Stimulated activated CD4-positive, alpha-beta T cell treated with anti-CD3 and anti-CD28 coated beads, Interleukin-4, amount 100 ng/mL, for 24 hours (primary cell): ENCODE data around the gene SIX5.
"Not testable (repeated sequence)": the region's sequence is repeated elsewhere in the genome, so short reads cannot be mapped to it uniquely, and the experiment has no call there.

Source experiments
- DNase-seq: peaks from one replicate; pipeline ENCODE4 v3.0.0-alpha.2; 2020

The SIX5 gene

DNA sequence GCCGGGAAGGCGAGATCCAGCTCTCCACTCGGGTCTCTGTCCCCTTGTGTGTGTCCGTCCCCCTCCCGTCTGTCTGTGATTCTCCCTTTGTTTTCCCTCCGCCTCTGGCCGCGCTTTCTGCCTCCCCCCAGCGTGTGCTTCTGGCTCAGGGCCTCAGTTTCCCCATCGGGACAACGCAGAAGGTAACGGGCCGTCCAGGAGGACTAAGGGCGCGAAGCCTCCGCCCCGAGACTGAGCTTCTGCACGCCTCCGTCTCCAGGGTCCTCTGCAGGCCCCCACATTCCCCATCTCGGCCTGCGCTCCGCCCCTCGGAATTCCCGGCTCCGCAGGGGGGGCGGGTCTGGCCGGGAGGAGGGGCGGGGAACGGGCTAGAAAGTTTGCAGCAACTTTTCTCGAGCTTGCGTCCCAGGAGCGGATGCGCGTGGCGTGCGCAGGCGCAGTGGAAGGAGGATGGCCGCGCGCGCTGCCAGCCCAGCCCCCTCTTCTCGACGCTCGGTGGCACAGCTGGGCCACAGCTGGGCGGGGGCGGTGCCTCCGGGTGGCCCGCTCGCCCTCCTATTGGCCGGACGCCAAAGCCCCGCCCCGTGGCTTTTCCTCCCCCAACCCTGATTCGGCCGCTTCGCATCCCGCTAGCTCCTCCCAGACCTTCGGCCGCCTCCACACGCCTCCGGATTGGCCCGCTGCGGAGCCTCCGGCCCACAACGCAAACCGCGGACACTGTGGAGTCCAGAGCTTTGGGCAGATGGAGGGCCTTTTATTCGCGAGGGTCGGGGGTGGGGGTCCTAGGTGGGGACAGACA lies at the start of gene SIX5:
Gene SIX5, minus strand, starts transcription at position 269 of the 799 bp plus-strand sequence. CDS start 408 bp downstream, outside the sequence.
- DNase-seq = peak; percentile 94

DNA sequence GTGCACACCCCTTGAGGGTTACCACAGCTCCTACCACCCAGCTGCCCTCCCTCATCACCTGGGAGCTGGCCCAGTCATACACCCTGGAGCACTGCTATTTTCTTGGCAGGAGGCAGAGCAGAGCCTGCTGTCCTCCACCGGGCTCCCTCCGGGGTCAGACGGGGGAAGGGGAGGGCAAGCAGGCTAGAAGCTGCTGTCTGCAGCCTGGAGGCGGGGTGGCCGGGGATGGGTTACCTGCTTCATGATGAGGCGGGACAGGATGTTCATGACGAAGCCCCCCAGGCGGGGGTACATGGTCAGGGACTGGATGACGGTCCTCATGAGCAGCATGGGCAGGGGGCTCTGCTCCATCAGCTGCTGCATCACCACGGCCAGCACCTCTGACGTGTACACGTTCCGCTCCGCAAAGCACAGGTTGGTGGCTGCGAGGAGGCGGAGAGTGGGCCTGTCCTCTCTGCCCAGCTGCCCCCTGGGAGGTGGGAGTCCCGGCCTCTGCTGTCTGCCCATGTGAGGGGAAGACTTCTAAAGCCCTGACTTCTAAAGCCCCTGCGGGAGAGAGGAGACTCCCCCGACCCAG lies 48.8 kb upstream of the SIX5 start:
- no peak for DNase-seq

DNA sequence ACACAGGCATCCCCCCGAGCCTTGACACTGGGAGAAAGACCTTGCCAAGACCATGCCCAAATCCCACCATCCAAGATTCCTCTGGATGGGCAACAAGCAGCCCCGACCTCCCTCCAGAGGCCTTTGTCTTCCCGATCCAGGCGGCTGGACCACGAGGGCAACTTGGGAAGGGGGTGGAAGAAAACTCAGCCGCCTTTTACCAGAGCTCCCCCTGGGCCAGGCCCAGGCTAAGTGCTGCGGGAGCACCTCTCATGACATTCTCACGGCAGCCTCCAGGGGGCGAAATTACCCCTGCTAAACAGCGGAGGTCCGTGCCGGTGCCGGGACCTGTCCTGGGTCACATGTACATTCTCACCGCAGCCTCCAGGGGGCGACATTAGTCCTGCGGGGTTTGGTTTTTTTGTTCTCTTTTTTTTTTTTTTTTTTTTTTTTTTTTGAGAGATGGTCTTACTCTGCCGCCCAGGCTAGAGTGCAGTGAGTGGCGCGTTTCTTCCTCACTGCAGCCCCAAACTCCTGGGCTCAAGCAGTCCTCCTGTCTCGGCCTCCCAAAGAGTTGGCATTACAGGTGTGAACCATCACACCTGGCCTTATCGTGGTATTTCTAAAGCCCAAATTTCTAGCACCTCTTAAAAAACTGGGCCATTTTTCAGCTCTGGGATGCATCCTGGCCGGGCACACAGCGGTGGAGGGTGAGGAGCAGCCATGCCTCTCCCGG lies 48.1 kb upstream of the SIX5 start:
- DNase-seq = peak; percentile 97

DNA sequence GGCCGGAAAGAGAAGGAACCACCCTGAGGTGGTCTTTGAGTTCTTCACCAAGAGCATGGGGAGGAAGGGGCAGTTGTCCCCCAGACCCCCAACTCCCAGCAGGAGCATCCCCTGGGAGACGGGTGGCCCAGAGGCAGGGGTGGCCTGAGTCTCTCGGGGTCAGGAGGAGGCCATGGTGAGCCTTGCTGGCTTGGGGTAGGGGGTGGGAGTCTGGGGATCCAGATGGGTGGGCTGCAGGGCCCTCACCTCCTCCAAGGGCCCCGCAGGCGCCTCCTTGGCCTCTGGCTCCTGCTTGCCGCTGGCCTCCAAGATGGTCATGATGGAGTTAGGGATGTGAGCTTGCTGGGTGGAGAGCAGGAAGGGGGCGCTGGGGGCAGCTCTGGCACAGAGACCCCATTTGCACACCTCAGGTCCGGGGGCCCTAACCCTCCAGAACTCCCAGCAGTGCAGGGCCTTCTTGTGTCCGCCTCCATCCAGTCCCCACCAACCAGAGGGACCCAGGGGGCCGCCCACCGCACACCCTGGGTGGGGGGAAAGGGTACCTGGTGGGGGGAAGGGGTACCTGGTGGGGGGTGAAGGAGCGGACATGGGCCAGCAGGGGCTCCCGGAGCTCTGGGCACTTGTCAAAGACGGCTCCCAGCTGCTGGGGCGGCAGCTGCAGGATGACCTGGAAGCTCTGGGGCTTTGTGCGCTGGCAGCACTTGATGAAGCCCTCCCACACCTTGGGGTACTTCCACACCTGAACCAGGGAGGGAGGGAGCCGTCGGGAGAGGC lies 47.4 kb upstream of the SIX5 start:
- DNase-seq = no peak

DNA sequence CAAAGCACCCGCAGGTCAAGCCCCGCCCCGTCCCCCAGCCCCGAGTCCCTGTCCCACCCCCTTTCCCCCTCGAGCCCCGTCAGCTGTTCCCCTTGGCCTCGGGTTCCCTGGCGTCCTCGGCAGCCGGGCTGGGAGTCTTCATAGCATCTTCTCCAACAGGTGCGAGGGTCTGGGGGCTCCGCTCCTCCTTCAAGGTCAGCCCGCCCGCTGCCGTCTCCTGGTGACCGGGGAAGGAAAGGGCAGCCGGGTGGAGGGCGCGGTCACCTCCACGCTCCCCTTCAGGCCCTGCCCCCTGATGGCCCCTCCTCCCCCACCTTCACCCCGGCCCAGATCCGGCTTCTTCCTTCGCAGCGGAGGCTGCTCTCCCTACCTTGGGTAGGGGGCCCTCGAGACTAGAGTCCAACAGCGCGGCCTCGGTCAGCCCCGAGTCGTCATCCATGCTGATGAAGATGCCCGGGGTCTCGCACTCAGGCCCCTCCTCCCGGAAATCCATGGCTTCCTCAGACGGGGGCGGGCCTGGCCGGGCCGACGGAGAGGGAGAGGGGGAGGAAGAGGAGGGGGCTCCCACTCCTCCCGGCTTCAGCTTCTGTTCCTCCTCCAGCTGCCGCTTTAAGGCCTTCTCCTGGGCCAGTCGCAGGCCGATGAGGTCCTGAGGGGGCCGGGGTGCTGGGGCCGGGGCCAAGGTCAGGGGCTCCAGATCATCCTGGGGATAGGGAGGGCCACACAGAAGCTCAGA lies 46.6 kb upstream of the SIX5 start:
- DNase-seq = no peak

DNA sequence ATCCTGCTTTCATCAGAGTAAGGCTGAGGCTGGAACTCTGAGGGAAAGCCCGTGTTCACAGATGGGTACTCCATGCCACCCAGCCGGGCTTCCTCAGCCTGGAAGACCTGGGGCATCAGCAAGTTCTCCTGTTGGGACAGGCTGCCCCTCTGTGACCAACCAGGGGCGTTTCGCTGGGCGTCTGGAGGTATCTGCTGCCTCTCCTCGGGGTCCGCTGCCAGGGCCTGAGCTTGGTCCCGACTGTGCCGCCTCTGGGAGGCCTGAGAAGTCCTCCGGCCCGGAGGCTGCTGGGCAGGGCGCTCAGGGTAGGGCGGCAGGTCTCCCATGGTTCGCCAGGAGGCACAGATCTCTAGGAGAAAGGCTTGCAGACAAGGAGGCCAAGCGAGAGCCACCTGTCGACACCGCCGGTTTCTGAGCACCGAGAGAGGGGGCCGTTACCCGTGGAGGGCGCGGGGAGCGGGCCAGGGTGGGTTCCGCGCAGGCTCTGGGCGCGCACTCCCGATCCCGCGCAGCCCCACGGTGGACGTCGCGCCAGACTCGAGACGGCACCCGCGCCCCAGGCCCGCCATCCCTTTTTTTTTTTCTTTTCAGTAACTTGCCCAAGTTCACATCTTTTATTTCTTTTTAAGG lies 45.9 kb upstream of the SIX5 start, which contains the start of gene RSPH6A:
Gene RSPH6A, minus strand, starts transcription at position 458 of the 630 bp plus-strand sequence. Its CDS starts 132 bp downstream, at position 326.
- DNase-seq = no peak

DNA sequence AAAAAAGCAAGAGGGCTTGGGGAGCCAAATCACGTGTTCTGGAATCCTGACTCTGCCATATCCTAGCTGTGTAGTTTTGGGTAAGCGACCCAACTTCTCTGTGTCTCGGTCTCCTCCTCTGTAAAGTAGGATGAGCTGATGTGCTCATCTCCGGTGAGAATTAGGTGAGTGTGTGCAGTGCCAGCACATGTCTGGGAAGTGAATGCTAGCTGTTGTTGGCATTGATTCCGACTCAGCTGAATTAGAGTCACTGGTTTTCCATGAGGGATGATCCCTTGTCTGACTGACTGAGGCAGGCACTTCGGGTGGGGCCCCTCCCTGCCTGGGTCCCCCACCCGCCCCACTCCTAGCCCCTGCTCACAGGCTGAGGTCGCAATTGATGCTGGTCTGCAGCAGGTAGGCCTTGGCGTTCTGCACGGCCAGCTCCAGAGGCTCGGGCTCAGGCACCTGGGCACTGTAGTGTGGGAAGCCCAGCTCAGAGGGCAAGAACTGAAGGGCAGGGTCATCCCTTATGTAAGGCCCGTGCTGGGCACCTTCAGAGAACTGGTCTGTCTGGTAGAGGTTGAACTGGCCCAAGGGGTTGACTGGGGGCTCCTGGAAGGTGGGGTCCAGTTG lies 45.2 kb upstream of the SIX5 start:
- no peak for DNase-seq

DNA sequence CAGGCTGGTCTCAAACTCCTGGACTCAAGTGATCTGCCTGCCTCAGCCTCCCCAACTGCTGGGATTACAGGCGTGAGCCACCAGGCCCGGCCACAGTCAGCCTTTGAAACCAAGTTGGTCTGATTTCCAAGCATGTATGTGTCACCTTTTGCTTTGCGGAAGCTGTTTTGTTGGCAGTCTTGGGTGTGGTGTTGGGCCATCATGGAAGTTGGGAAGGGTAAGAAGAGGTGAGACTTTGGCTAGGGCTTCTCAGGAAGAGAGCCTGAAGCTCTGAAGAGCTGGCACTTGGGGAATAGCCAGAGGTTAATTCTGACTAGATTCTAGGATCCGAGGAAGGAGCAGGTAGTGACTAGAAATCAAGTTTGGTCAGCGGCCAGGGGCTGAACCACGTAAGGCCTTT lies 43.2 kb upstream of the SIX5 start:
- no peak for DNase-seq

DNA sequence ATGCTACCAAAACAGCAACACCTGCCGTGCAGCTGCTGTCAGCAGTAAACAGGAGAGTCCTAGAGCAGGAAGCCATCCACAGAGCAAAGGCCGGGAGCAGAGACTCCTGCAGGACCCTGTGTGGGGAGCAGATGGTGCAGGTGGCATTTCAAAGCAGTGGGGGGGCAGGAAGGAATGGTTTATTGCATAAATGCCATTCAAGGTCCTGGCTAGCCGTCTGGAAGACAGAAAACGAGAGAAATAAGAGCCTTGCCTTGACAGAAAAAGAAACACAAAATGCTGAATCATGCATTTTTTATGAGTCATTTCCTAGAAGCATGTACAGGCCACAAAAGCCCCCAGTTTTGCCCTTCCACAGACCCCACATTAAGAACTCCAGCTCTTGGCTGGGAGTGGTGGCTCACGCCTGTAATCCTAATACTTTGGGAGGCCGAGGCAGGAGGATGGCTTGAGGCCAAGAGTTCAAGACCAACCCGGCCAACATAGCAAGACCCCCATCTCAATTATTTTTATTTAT lies 40.6 kb upstream of the SIX5 start:
- no peak for DNase-seq

DNA sequence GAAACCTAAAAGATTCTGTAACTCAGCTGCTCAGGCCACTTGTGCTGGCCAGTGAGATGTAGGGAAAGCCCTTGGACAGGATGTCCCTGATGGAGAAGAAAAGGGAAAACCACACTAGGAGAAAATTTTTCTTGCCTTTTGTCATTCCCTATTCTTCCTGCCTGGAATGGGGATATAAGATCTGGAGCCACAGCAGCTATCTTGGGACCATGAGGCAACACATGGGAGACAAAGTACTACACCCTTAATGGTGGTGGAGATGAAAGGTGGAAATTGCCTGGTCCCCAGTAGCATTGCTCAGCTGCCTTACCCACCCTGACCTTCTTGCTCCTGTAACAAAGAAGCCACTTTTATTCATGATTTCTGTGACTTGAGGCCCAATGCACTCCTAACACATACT lies 36.7 kb upstream of the SIX5 start:
- DNase-seq = no peak

DNA sequence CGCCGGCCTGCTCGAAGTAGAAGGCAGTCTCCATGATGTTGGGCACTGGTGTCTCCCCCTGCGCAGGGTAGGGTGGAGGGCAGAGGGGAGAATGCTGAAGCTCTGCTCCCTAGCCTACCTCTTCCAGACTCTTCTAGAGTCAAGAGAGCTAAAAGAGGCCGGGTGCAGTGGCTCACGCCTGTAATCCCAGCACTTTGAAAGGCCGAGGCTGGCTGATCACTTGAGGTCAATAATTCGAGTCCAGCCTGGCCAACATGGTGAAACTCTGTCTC lies 35.8 kb upstream of the SIX5 start:
- DNase-seq = no peak

DNA sequence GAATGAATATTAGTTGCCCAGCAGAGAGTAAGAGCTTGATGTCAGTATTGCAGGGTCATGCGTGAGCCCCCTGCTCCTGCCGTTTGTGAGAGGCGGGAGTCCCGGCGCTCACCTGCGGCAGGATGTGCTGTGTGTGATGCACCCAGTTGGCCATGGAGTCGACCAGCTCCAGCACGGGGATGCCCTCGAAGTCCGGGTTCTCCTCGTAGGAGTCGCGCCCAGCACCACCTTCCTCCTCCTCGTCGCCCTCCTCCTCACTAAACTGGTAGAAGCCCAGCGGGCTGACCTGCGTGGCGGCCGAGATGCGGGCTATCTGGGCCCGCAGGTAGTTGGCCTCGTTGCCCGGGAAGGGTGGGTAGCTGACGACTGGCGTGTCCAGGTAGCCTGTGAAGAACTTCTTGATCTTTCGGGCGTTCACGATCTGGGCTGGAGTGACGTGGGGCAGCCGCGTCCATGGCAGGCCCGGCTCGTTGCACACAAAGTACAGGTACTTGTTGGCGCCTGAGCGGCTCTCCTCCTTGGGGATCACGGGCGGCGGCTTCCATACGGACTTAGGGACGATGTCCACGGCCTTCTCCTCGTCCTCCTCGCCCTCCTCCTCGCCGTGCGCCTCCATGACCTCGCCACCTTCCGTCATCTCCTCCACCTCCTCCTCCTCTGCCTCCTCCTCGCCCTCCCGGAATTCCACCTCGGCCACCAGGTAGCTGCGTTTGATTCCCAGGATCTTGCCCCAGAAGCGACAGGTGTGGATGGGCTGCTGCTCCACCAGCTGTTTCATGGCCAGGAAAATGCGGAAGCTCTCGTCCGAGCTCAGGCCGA lies 35.3 kb upstream of the SIX5 start:
- no peak for DNase-seq

DNA sequence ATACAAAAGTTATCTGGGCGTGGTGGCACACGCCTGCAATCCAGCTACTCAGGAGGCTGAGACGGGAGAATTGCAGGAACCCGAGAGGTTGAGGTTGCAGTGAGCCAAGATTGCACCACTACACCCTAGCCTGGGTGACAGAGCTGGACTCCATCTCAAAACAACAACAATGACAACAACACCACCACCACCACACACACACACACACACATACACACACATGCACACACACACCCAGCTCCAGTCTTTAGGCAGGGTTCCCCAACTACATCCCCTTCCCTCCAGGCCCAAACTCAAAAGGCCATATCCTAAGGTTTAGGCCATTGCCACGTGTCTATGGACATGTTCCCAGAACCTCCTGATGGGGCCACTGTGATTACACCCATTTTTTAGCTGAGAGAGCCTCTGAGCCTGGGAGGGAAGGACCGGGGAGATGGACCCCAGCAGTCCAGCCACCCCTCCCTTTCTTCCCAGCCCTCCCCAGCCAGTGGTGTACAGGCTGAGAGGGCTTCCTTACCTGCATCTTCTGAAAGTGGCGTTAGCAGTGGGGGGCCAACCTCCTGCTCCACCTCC lies 32.6 kb upstream of the SIX5 start:
- DNase-seq = no peak

DNA sequence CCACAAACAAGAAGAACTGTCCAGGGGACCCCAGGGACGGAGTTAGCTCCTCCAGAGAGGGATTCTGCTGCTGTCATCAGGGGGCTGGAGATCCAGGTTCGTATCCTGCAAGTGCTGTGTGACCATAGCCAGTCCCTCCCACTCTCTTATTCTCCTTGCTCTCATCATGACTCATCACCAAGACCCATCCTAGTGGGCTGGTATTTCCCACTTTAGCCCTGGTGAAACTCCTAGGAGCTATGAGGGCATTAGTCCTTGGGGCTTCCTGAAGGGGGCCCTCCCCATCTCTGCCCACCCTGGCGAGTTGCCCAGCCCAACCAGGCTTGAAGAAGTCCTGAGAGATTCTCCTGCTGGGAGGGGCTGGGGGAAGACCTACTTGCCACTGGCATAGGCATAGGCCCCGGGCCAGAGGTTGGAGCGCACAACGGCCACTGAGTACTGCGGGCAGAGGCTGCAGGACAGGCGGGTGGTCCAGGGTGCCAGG lies 31.1 kb upstream of the SIX5 start:
- DNase-seq = no peak

DNA sequence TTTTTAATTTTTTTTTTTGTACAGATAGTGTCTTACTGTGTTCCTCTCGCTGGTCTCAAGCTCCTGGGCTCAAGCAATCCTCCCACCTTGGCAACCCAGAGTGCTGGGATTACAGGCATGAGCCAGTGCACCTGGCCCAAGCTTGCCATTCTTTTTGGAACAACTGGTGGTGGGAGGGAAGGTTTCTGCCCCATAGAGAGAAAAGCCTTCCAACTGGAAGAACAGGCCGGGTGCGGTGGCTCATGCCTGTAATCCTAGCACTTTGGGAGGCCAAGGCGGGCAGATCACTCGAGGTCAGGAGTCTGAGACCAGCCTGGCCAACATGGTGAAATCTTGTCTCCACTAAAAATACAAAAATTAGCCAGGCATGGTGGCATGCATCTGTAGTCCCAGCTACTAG lies 30.5 kb upstream of the SIX5 start:
- not testable (repeated sequence) for DNase-seq

DNA sequence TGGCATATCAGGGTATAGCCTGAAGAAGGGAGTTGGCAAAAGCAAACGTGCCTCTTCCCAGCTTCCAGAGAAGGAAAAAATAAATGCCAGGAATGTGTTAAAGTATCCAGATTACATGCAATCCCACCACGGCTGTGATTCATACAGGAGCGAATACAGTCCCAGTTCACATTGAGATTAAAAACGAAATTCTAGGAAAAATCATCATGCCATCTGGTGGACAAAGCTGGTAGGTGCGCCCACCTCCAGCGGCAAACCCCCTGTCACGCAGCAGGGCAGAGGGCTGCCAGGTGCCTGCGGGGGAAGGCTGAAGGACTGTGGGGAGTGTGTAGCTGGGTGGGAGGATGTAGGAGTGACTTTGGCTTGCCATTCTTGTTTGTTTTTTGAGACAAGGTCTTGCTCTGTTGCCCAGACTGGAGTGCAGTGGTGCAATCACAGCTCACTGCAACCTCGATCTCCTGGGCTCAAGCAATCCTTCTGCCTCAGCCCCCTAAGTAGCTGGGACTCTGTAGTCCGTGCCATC lies 30.0 kb upstream of the SIX5 start:
- DNase-seq = peak; percentile 64

DNA sequence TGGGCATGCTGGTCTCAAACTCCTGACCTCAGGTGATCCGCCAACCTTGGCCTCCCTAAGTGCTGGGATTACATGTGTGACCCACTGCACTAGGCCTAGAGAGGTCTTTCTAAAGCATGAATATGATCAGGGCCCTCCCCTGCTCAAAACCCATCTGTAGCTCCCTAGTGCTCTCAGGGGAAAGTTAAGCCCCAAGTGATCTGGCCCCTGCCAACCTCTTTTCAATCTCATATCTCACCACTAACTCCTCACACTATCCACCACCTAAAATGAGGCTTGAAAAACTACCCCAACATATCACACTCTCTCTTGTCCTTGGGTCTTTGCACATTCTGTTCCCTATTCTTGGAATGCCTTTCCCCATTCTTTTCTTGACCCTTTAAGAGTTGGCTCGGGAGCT lies 25.6 kb upstream of the SIX5 start:
- no peak for DNase-seq

DNA sequence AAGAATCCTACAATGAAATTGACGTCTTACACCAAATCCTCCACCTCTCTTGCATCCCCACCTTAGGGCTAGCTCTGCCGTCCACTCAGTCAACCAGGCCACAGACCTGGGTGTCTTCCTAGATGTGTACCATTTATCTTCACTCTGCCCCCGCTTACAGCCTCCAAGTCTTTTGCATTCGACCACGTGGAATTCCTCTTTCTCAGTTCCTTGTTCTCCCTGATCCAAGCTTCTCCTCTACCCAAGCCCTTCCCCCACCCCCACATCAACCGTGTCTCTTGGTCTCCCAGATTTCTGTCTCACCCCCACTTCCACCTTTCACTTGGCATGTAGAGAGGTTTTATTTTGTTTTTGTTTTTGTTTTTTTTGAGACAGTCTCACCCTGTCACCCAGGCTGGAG lies 24.8 kb upstream of the SIX5 start:
- DNase-seq = no peak

DNA sequence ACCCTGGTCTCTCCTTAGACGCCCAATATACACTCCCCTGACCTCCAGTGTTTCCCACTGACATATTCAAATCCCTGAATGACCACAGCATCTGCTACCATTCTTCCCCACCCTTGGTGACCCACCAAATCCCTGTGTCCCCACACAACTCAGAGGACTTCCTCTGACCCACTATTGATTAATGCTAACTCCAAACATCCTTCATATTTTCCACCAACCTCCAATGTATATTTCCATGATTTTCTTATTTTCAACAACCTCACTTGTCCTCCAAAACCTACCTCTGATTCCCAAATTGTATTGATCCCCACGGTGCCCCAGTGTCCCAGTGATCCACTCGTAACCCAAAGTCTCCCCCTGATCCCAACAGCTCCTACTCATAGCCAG lies 24.1 kb upstream of the SIX5 start:
- no peak for DNase-seq
